Hepatocyte (in vitro differentiated cells): ENCODE measurements around the gene IER3IP1. TPM values are rescaled to one million over a fixed set of nuclear protein-coding genes. Genes with fewer than 3 reads are reported as not detected.
"Not testable (repeated sequence)": the region's sequence is repeated elsewhere in the genome, so short reads cannot be mapped to it uniquely, and the experiment has no call there.

Experiments
- DNase-seq: peaks from one replicate; pipeline ENCODE4 v3.0.0-alpha.2; 2016; ENCODE audit warnings: low spot score
- H2AFZ ChIP-seq: fragments of 200-600 bp; sonication (generic); 2 replicates; pipeline ENCODE4 v1.6.0; 2016; ENCODE audit warnings: antibody characterized with exemption, mild to moderate bottlenecking
- H3K27ac ChIP-seq: fragments of 200-600 bp; sonication (generic); 2 replicates; pipeline ENCODE4 v1.5.1; 2016; ENCODE audit warnings: mild to moderate bottlenecking
- H3K27me3 ChIP-seq: fragments of 200-600 bp; sonication (generic); 2 replicates; pipeline ENCODE4 v1.6.1; 2016
- H3K36me3 ChIP-seq: fragments of 200-600 bp; sonication (generic); replicated peaks from 2 replicates; pipeline ENCODE4 v1.5.1; 2016; ENCODE audit warnings: low read depth; ENCODE audit not compliant: insufficient read depth
- H3K4me1 ChIP-seq: fragments of 200-600 bp; sonication (generic); 2 replicates; pipeline ENCODE4 v1.5.1; 2016; ENCODE audit warnings: mild to moderate bottlenecking, moderate library complexity; ENCODE audit not compliant: insufficient read depth
- H3K4me2 ChIP-seq: fragments of 200-600 bp; sonication (generic); 2 replicates; pipeline ENCODE4 v1.6.0; 2016
- H3K4me3 ChIP-seq: fragments of 200-600 bp; sonication (generic); 2 replicates; pipeline ENCODE4 v1.5.1; 2016; ENCODE audit warnings: mild to moderate bottlenecking
- H3K79me2 ChIP-seq: fragments of 200-600 bp; sonication (generic); 2 replicates; pipeline ENCODE4 v1.6.0; 2017; ENCODE audit warnings: mild to moderate bottlenecking
- H3K9me2 ChIP-seq: fragments of 200-600 bp; sonication (generic); replicated peaks from 2 replicates; pipeline ENCODE4 v1.6.0; 2017; ENCODE audit warnings: mild to moderate bottlenecking; ENCODE audit not compliant: insufficient read depth
- H3K9me3 ChIP-seq: fragments of 200-600 bp; sonication (generic); 2 replicates; pipeline ENCODE4 v1.5.1; 2016; ENCODE audit warnings: low read depth, mild to moderate bottlenecking
- H4K20me1 ChIP-seq: fragments of 200-600 bp; sonication (generic); 2 replicates; pipeline ENCODE4 v1.6.0; 2016; ENCODE audit warnings: mild to moderate bottlenecking; ENCODE audit not compliant: insufficient read depth, poor library complexity, severe bottlenecking
- CTCF ChIP-seq: fragments of 200-600 bp; sonication (generic); IDR thresholded peaks from 2 replicates; pipeline ENCODE4 v1.5.1; 2016; ENCODE audit warnings: antibody characterized with exemption, mild to moderate bottlenecking; ENCODE audit not compliant: poor library complexity
- EZH2 ChIP-seq: fragments of 200-600 bp; sonication (generic); IDR thresholded peaks from 2 replicates; pipeline ENCODE4 v1.6.1; 2016; ENCODE audit warnings: antibody characterized with exemption, mild to moderate bottlenecking, borderline replicate concordance
- EZH2phosphoT487 ChIP-seq: fragments of 200-600 bp; sonication (generic); IDR thresholded peaks from one replicate; pipeline ENCODE4 v1.6.1; 2018; ENCODE audit warnings: antibody characterized with exemption, mild to moderate bottlenecking, low read depth, moderate library complexity; ENCODE audit not compliant: unreplicated experiment, severe bottlenecking
- WGBS: methylation state at CpG from one replicate; pipeline ENCODE4 v1.1.6; 2016; ENCODE audit warnings: low lambda C conversion rate; ENCODE audit errors: missing lambda C conversion rate; 5-methylcytosine and 5-hydroxymethylcytosine counted together
- polyA plus RNA-seq: library from polyadenylated mRNA; unstranded; fragments of >200 nt; fragmentation: Nextera tagmentation; extraction: Ambion mirVana; gene quantifications from 2 replicates; pipeline ENCODE4 v1.2.1, GENCODE V29; 2016
- total RNA-seq: library from RNA; depleted of rRNA; stranded (reverse); fragments of >200 nt; gene quantifications from 2 replicates; pipeline ENCODE4 v1.2.3, GENCODE V29; 2014

The IER3IP1 gene
- total and polyA plus RNA-seq, 2 experiments from 2014 or later, result 32.6 to 33.8 TPM

- H3K4me3 ChIP-seq, result no peak overlapping the region
- no peak overlapping the region for H2AFZ ChIP-seq
- H3K9me3 ChIP-seq, result no peaks in the 10 kb centered on the region
- H3K79me2 ChIP-seq, result peaks cover 100% of the 10 kb centered on the region
- H3K9me2 ChIP-seq, result no peaks in the 10 kb centered on the region
- H3K4me2 ChIP-seq, result no peak overlapping the region
- no peaks in the 10 kb centered on the region for H3K27me3 ChIP-seq
- peaks cover 68% of the 10 kb centered on the region for H4K20me1 ChIP-seq
- peaks cover 4% of the 10 kb centered on the region for H3K4me1 ChIP-seq
- DNase-seq, result no peak
- no peaks in the 10 kb centered on the region for H3K36me3 ChIP-seq
- H3K27ac ChIP-seq, result no peak overlapping the region
- TF ChIP-seq EZH2 (no peak), CTCF (no peak), EZH2phosphoT487 (no peak)
Observed at GRCh38 chr18:47168509-47168908, 7.7 kb downstream of the IER3IP1 start.

- WGBS, result 57% methylated on average over 2 of the region's 2 CpGs
Observed at GRCh38 chr18:47166294-47166693, 9.9 kb downstream of the IER3IP1 start.

DNA sequence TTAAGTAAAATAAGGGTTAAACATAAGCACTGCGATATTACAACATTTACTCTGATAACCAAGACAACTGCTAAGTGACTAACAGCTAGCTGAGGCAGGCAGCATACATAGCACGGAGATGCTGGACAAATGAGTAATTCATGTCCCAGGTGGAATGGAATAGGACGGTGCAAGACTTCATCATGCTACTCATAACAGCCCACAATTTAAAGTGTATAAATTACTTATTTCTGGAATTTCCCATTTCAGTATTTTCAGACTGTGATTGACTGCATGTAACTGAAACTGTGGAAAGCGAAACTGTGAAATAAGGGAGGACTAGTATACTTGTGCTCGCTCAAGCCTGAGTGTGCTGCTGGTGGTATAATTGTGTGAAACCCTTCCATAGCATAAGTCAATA lies 12.9 kb downstream of the IER3IP1 start:
- H3K79me2 ChIP-seq, result peaks cover 98% of the 10 kb centered on the region
- no peak overlapping the region for H3K4me3 ChIP-seq
- H3K27me3 ChIP-seq, result no peaks in the 10 kb centered on the region
- 87% methylated on average over 5 of the region's 5 CpGs for WGBS
- H3K36me3 ChIP-seq, result no peaks in the 10 kb centered on the region
- H4K20me1 ChIP-seq, result peaks cover 72% of the 10 kb centered on the region
- H3K9me2 ChIP-seq, result no peaks in the 10 kb centered on the region
- H3K4me2 ChIP-seq, result no peak overlapping the region
- H3K9me3 ChIP-seq, result no peaks in the 10 kb centered on the region
- no peak overlapping the region for H3K27ac ChIP-seq
- no peak for DNase-seq
- H2AFZ ChIP-seq, result no peak overlapping the region
- TF ChIP-seq EZH2, result no peak
- H3K4me1 ChIP-seq, result peaks cover 4% of the 10 kb centered on the region

More at GRCh38 chr18:47166294-47166693, 9.9 kb downstream of the IER3IP1 start:
- H3K27me3 ChIP-seq, result no peaks in the 10 kb centered on the region
- no peak for DNase-seq
- no peaks in the 10 kb centered on the region for H3K36me3 ChIP-seq
- H3K9me3 ChIP-seq, result no peaks in the 10 kb centered on the region
- H3K4me1 ChIP-seq, result peaks cover 4% of the 10 kb centered on the region
- no peaks in the 10 kb centered on the region for H3K9me2 ChIP-seq
- H3K4me2 ChIP-seq, result no peak overlapping the region
- TF ChIP-seq CTCF (no peak), EZH2phosphoT487 (no peak), EZH2 (no peak)
- H2AFZ ChIP-seq, result no peak overlapping the region
- H3K27ac ChIP-seq, result no peak overlapping the region
- peaks cover 100% of the 10 kb centered on the region for H3K79me2 ChIP-seq
- H4K20me1 ChIP-seq, result peaks cover 69% of the 10 kb centered on the region
- no peak overlapping the region for H3K4me3 ChIP-seq

- peaks cover 86% of the 10 kb centered on the region for H3K79me2 ChIP-seq
- H3K27me3 ChIP-seq, result no peaks in the 10 kb centered on the region
- H3K9me3 ChIP-seq, result no peaks in the 10 kb centered on the region
- no peak for DNase-seq
- no peak overlapping the region for H3K4me3 ChIP-seq
- no peak for TF ChIP-seq CTCF
- no peak for TF ChIP-seq EZH2
- no peak for TF ChIP-seq EZH2phosphoT487
- H2AFZ ChIP-seq, result no peak overlapping the region
- H3K9me2 ChIP-seq, result no peaks in the 10 kb centered on the region
- H3K4me2 ChIP-seq, result no peak overlapping the region
- peaks cover 50% of the 10 kb centered on the region for H4K20me1 ChIP-seq
- H3K27ac ChIP-seq, result no peak overlapping the region
- no peaks in the 10 kb centered on the region for H3K4me1 ChIP-seq
- WGBS, result 98% methylated on average over 5 of the region's 5 CpGs
- H3K36me3 ChIP-seq, result no peaks in the 10 kb centered on the region
Observed at GRCh38 chr18:47160256-47160655, 15.9 kb downstream of the IER3IP1 start.

DNA sequence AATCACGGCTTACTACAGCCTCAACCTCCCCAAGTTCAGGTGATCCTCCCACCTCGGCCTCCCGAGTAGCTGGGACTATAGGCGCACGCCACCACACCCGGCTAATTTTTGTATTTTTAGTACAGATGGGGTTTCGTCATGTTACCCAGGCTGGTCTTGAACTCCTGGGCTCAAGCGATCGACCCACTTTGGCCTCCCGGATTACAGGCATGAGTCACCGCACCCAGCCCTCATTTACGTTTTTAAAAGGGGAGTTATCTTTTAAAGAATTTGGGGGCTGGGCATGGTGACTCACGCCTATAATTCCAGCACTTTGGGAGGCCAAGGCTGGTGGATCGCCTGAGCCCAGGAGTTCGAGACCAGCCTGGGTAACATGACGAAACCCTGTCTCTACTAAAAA lies 17.8 kb downstream of the IER3IP1 start:
- H3K4me1 ChIP-seq, H3K9me3 ChIP-seq, H3K4me3 ChIP-seq, DNase-seq, H3K36me3 ChIP-seq, H3K27ac ChIP-seq, H3K4me2 ChIP-seq, H3K27me3 ChIP-seq, H2AFZ ChIP-seq, H3K9me2 ChIP-seq: not testable (repeated sequence)
- 88% methylated on average over 16 of the region's 16 CpGs for WGBS
- H3K79me2 ChIP-seq, result peaks cover 68% of the 10 kb centered on the region
- H4K20me1 ChIP-seq, result peaks cover 32% of the 10 kb centered on the region
